Pancreas (tissue), 10 donors: ENCODE measurements around the gene AGO3. TPM values are rescaled to one million over a fixed set of nuclear protein-coding genes. Genes with fewer than 3 reads are reported as not detected.

Experiments used
- ATAC-seq, 4 donors: fragments of 200-7000 bp; cut with Tn5 transposase; one replicate each; pipeline versions ENCODE4 v1.8.0 to v1.9.1; 2020; ENCODE audit warnings: mild to moderate bottlenecking in 4 of 4, moderate library complexity in 4 of 4
- DNase-seq, 6 donors: peaks; one replicate each; pipeline ENCODE4 v3.0.0-alpha.2; 2020
- FAIRE-seq: peaks from 2 replicates; lab custom pipeline; 2012; peaks lifted over from hg19 to GRCh38; lab: Jason Lieb, UNC
- H3K27ac ChIP-seq, 4 donors: fragments of 200-600 bp; sonication (generic); 1 replicate in 3 of 4; 2 replicates in 1 of 4; pipeline versions ENCODE4 v1.5.0 to v1.8.0; 2020
- H3K27me3 ChIP-seq, 4 donors: fragments of 200-600 bp; one replicate each; pipeline ENCODE4 v1.8.0; 2021
- H3K36me3 ChIP-seq, 3 donors: fragments of 200-600 bp; sonication (generic) in 1 of 3; one replicate each; pipeline versions ENCODE4 v1.5.0 to v1.8.0; 2020 to 2021
- H3K4me1 ChIP-seq, 3 donors: fragments of 200-600 bp; one replicate each; pipeline ENCODE4 v1.8.0; 2021
- H3K4me3 ChIP-seq, 4 donors: fragments of 200-600 bp; sonication (generic) in 2 of 4; one replicate each; pipeline versions ENCODE4 v1.5.0 to v1.8.0; 2020 to 2021
- H3K9me3 ChIP-seq, 4 donors: fragments of 200-600 bp; one replicate each; pipeline ENCODE4 v1.8.0; 2021
- WGBS, 2 donors: extraction: QIAGEN DNeasy Blood & Tissue Kit; methylation state at CpG; one replicate each; pipeline ENCODE4 v1.1.7; 2013; 5-methylcytosine and 5-hydroxymethylcytosine counted together
- intact Hi-C, 3 donors: fragments of 100-400 bp; cut with DNase I; formaldehyde crosslinking; loops; one replicate each; pipeline versions ENCODE4 v1.11.1 to v1.14.2; 2022
- polyA plus RNA-seq, 2 donors: library from polyadenylated mRNA; stranded (reverse); fragments of 200-250 nt; gene quantifications; one replicate each; pipeline ENCODE4 v1.2.3, GENCODE V29; 2013
- total RNA-seq, 6 donors: library from RNA; stranded (reverse); fragmentation: NEBNext Ultra II Directional in 4 of 6; extraction: Animal tissue kit (Norgen Biotek cat#: 25700) in 4 of 6; gene quantifications; one replicate each; pipeline versions ENCODE4 v1.2.1 to v1.2.4, GENCODE V29; 2021 to 2023
- TF ChIP-seq, protein P1 (sequence below), 4 donors: fragments of 200-600 bp; sonication (generic) in 3 of 4; IDR thresholded peaks; one replicate each; pipeline versions ENCODE4 v1.5.0 to v1.8.0; 2021; ENCODE audit warnings: antibody characterized with exemption in 4 of 4
- donor health status: healthy with polysubstance abuse.
- donor health status: DM: no; HTN: no; CAD: no; lungs with moderate emphysema.
- donor health status: DM: no; HTN: no; CAD: no.
- donor health status: control.
- donor health status: control.
- donor health status: Bipolar disorder and iron deficiency.
- donor health status: DM: yes; HTN: yes; CAD: no.
- donor health status: DM: no; HTN: no; CAD: no.
- donor health status: DM: no; HTN: no; CAD: no.
- donor health status: DM: yes; HTN: yes; CAD: no.

AGO3 gene
- total and polyA plus RNA-seq, 8 donors = 2.2 to 16.6 (median 9.5) TPM

DNA sequence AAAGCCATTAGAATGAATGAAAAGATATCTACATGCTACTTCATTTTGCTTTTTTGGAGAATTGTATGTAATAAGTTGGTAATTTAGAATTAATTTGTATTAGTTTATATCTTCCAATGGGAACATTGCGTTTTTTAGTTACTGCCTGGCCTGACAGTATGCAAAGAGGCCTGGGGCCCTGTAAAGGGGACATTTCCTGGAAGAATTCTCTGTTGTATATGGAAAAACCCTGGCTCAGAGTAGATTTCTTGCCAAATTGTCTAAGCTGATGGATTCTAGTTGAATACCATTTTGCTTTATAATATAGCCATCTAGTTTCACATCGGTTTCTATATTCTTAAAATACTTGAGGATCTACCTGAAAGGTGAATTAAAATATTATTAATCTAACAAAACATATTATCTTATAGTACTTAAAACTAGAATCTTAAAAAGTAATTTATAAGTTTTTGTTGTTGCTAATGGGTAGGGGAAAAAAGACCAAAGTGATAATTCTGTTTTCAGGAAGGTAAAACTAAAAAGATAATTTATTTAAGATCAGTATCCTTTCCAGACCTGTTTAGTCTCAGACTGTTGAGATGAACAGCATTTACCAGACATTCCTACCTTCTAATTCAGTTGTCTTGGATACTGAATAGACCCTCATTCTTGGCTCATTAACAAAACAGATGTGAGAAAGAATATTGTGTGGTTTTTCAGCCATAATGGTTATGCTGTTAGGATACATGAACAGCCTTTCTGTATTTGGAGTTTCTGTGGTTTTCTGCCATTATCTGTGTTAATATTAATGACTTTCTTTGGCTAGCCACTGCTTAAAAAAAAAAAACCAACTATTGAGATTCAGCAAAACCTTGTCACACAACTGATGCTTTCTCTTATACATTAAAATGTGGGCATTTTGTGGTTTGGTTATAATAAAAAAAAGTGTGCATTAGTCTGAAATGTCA is 4.8 kb downstream of the AGO3 start:
- peaks cover 5 to 24% (median 8%) of the 10 kb centered on the region in 3 donors for H3K4me1 ChIP-seq
- FAIRE-seq (no peak), DNase-seq (no peak), ATAC-seq (no peak)
- TF ChIP-seq, protein P1, sequence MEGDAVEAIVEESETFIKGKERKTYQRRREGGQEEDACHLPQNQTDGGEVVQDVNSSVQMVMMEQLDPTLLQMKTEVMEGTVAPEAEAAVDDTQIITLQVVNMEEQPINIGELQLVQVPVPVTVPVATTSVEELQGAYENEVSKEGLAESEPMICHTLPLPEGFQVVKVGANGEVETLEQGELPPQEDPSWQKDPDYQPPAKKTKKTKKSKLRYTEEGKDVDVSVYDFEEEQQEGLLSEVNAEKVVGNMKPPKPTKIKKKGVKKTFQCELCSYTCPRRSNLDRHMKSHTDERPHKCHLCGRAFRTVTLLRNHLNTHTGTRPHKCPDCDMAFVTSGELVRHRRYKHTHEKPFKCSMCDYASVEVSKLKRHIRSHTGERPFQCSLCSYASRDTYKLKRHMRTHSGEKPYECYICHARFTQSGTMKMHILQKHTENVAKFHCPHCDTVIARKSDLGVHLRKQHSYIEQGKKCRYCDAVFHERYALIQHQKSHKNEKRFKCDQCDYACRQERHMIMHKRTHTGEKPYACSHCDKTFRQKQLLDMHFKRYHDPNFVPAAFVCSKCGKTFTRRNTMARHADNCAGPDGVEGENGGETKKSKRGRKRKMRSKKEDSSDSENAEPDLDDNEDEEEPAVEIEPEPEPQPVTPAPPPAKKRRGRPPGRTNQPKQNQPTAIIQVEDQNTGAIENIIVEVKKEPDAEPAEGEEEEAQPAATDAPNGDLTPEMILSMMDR (IDR thresholded peaks at IDR 0.05) = no peak
- no peaks in the 10 kb centered on the region for H3K36me3 ChIP-seq
- H3K27ac ChIP-seq = no peak overlapping the region
- H3K9me3 ChIP-seq = no peaks in the 10 kb centered on the region
- intact Hi-C loops = no loop called here
- no peak overlapping the region for H3K4me3 ChIP-seq
- no peaks in the 10 kb centered on the region for H3K27me3 ChIP-seq
- 84 to 86% methylated on average over 2 of the region's 2 CpGs for WGBS, 2 donors

DNA sequence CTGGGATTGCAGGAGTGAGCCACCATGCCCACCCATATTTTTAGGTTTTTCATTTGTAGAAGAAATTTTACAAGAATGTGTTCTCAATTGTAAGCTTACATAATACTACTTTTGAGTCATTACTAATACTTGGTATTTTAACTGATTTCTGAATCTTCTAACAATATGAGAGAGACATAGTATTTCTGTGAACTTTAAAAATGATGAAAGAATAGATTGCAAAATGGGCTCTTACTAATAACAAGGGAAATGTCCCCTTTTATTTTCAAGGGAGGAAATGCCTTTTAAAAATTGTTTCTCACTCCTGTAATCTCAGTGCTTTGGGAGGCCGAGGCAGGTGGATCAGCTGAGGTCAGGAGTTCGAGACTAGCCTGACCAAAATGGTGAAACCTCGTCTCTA is 5.9 kb downstream of the AGO3 start:
- Histone ChIP-seq H3K4me3 (no peak overlapping the region), H3K4me1 (peaks cover 5 to 24% (median 10%) of the 10 kb centered on the region in 3 donors), H3K27me3 (no peaks in the 10 kb centered on the region), H3K27ac (no peak overlapping the region), H3K9me3 (no peaks in the 10 kb centered on the region), H3K36me3 (no peaks in the 10 kb centered on the region)
- DNase-seq (no peak), FAIRE-seq (no peak), ATAC-seq (no peak)
- intact Hi-C loops = no loop called here
- TF ChIP-seq, protein P1 (IDR thresholded peaks at IDR 0.05) = no peak
- WGBS, 2 donors = 92 to 96% methylated on average over 3 of the region's 3 CpGs

DNA sequence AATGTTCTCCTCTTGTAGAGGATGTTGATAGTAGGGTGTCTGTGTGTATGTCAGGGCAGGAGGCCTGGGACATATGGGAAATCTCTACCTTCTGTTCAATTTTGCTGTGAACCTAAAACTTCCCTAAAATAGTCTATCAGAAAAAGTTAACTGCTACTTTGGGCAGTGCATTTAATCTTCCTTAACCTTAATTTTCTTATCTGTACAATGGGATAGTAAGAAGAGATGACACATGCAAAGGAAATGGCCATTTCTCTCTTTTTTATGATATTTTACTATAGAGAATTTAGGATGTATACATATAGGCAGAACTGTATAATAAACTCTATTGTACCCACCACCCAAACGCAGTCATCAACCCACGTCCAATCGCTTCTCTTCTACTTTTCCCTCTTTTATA is 8.6 kb downstream of the AGO3 start:
- Histone ChIP-seq H3K9me3 (no peaks in the 10 kb centered on the region), H3K36me3 (no peaks in the 10 kb centered on the region), H3K27ac (no peak overlapping the region), H3K4me3 (no peak overlapping the region), H3K4me1 (peaks cover 0 to 6% (median 5%) of the 10 kb centered on the region in 3 donors), H3K27me3 (no peaks in the 10 kb centered on the region)
- intact Hi-C loops = no loop called here
- FAIRE-seq (no peak), ATAC-seq (no peak), DNase-seq (no peak)
- TF ChIP-seq, protein P1 (IDR thresholded peaks at IDR 0.05) = no peak
- WGBS, 2 donors = 97% methylated on average over 3 of the region's 3 CpGs

DNA sequence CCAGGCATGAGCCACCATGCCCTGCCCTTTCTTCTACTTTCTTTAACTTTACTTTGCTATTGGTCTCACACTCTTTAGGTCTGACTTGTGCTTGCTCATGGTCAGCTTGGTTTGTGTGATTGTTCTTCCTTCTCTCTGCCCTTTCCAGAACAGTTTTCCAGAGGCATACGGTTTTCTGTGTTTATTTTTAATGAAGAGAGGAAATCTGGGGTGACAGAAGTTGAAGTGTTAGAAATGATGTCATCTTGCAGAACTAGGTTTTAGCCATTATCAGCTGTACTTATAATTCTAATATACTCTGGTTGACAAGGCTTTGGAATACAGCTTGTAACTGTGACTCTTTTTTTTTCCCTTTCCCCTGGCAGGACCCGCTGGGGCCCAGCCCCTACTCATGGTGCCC is 14.4 kb downstream of the AGO3 start:
- H3K27me3 ChIP-seq = no peaks in the 10 kb centered on the region
- H3K4me1 ChIP-seq = peaks cover 0 to 6% (median 0%) of the 10 kb centered on the region in 3 donors
- H3K4me3 ChIP-seq = no peak overlapping the region
- H3K27ac ChIP-seq = no peak overlapping the region
- H3K9me3 ChIP-seq = no peaks in the 10 kb centered on the region
- TF ChIP-seq, protein P1 (IDR thresholded peaks at IDR 0.05) = no peak
- intact Hi-C loops = no loop called here
- H3K36me3 ChIP-seq = no peaks in the 10 kb centered on the region
- FAIRE-seq = no peak
- no peak for ATAC-seq
- DNase-seq = no peak
- 54 to 68% methylated on average over 2 of the region's 2 CpGs for WGBS, 2 donors

DNA sequence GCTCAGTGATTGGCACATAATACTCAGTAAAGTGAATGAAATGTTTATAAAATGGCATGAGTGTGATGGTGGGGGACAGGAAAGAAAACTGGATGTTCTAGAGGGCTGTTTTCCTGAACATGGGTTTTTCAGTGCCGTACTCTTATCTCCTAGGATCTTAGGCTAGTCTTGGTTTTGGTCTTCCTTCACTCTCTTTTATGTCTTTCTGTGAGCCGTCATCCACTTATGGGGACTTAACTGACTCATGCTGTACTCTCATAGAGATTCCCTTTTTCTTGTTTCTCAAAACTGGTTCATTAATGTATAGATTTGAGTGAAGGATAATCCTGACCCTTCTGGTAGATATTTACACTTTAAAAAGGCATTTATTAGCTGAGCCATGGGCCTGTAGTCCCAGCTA is 16.6 kb downstream of the AGO3 start:
- no peak for FAIRE-seq
- ATAC-seq = no peak

More for the DNA sequence above, 16.6 kb downstream of the AGO3 start:
- DNase-seq = no peak
- Histone ChIP-seq H3K36me3 (no peaks in the 10 kb centered on the region), H3K4me1 (no peaks in the 10 kb centered on the region), H3K4me3 (no peak overlapping the region), H3K27ac (no peak overlapping the region), H3K9me3 (no peaks in the 10 kb centered on the region), H3K27me3 (no peaks in the 10 kb centered on the region)
- WGBS, 2 donors = 94 to 96% methylated on average over 2 of the region's 2 CpGs
- TF ChIP-seq, protein P1 (IDR thresholded peaks at IDR 0.05) = no peak
- intact Hi-C loops = no loop called here
